Sigmoid colon (tissue), 3 donors: ENCODE results near the gene RAD9A.

ENCODE experiments used
- POLR2A ChIP-seq, 2 donors: fragments of 450-650 bp; IDR thresholded peaks; one replicate each; pipeline ENCODE4 v1.6.1; 2016; ENCODE audit warnings: antibody characterized with exemption in 2 of 2, mild to moderate bottlenecking in 2 of 2, moderate library complexity in 2 of 2
- TF ChIP-seq, protein P1 (sequence below), 4 experiments: fragments of 450-650 bp in 3 of 4; fragments of 200-600 bp in 1 of 4; IDR thresholded peaks; one replicate each; pipeline ENCODE4 v1.5.1; 2016 to 2019; ENCODE audit warnings: antibody characterized with exemption in 4 of 4, mild to moderate bottlenecking in 3 of 4, moderate library complexity in 2 of 4

DNA sequence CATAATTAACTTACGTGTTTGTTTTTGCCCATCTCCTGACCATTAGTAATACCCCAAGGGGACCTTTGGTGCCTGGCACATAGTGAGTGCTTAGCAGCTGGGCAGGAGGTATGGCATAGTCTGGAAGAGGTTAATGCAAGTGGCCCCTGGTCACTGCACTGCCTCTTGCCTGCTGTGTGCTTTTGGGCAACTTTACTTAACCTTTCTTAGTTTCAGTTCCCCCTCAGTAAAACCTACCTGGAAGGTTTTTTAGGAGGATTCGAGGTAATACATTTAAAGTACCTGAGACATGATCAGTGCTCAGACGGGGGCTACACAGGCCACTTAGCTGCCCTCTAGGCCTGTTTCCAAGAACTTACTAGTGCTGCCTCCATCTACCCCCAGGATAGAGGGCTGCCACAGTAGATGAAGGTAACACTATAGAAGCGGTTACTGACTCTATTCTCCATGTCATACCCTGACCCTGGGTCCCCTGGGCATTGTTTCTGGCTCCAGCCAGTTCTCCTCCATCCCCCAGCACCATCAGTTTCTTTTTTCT, 41.8 kb upstream of the RAD9A start:
- TF ChIP-seq, protein P1, sequence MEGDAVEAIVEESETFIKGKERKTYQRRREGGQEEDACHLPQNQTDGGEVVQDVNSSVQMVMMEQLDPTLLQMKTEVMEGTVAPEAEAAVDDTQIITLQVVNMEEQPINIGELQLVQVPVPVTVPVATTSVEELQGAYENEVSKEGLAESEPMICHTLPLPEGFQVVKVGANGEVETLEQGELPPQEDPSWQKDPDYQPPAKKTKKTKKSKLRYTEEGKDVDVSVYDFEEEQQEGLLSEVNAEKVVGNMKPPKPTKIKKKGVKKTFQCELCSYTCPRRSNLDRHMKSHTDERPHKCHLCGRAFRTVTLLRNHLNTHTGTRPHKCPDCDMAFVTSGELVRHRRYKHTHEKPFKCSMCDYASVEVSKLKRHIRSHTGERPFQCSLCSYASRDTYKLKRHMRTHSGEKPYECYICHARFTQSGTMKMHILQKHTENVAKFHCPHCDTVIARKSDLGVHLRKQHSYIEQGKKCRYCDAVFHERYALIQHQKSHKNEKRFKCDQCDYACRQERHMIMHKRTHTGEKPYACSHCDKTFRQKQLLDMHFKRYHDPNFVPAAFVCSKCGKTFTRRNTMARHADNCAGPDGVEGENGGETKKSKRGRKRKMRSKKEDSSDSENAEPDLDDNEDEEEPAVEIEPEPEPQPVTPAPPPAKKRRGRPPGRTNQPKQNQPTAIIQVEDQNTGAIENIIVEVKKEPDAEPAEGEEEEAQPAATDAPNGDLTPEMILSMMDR (IDR thresholded peaks at IDR 0.05), result no peak
- TF ChIP-seq POLR2A (IDR thresholded peaks at IDR 0.05), result no peak
